Pericardium fibroblast (primary cell): Measurements from ENCODE around the gene TXNDC9. TPM values are rescaled to one million over a fixed set of nuclear protein-coding genes. Genes with fewer than 3 reads are reported as not detected.

Source experiments
- total RNA-seq: library from RNA; depleted of rRNA; stranded (reverse); fragments of >200 nt; gene quantifications from 2 replicates; pipeline ENCODE4 v1.2.3, GENCODE V29; 2015

TXNDC9 gene, protein sequence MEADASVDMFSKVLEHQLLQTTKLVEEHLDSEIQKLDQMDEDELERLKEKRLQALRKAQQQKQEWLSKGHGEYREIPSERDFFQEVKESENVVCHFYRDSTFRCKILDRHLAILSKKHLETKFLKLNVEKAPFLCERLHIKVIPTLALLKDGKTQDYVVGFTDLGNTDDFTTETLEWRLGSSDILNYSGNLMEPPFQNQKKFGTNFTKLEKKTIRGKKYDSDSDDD
- 31.1 and 56.2 TPM in 2 replicates for total RNA-seq

DNA sequence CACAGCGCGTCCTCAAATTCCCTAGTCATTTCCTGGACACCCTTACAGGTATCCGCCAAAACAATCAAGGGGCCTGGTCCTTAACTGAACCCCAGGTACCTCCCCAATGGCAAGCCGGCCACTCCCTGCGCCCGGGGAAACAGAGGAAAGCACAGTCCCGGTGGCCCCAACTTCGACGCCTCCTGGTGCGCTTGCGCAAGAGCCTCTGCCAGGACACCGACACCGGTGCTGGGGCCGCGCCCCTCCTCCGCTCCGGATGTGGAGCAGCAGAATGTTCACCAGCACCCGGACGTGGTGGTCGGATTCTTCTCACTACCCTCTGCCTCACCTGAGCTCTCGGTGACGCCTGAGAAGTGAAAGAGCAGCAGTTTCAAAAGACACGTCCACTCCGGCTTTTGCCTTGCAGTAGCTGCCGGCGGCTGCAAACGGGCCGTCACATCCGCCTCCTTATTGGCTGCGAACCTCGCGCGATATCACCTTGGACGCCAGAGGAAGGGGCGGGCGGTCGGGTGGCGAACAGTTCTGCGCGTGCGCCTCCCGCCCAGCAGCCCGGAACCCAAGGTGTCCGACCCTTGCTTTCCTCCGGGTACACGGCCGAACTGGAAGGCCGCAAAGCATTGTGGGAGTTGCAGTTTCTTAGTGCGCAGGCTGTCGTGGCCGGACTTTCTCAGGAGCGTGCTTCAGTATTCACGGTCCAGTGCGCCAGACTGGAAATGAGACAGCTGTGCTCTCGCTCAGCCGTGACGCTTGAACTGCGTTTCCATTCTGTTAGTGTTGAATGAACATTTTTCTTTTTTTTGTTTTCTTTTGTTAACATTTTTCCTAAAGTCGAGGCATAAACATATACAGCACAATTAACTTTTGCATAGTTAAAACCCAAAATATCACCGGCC is at the start of gene TXNDC9:
Gene TXNDC9 (minus strand): TSS at position 423 of the 893 bp plus-strand sequence. CDS start 3,123 bp downstream, outside the sequence.

DNA sequence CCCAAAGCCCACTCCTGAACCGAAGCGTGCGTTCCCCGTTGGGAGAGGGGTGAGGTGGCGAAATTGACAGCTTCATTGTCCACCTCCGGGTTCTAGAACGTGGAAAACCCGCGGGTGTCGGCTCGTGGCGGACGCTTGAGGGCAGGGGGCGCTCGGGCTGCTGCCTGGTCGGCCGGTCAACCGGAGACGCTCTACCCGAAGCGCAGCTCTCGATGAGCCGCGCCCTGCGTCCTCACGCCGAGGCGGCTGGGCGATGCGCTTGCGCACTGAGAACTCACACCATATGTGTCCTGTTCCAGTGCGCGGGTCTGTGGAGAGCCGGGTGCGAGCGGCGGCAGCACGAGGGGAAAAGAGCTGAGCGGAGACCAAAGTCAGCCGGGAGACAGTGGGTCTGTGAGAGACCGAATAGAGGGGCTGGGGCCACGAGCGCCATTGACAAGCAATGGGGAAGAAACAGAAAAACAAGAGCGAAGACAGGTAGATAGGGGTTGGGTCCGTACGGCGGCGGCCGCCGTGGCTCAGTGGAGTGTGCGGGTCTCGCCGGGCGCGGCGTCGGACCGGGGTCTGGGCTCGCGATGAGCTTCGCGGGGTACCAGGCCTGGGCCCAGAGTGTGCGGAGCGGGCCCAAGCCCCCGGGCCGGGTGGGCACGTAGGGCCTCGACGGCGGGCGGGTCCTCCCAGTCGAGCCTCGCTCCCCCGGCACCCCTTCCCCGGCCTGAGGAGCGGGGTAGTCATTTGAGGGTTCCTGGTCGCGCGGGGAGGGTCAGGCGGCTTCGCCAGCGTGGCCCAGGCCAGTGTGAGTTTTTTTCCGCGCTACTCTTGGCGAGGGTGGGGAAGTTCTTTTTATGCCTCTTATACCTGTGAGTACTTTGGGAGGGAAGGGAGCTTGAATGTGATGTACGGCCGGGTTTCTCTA is 1.2 kb upstream of the TXNDC9 start, which contains the start of gene EIF5B:
Gene EIF5B (plus strand): TSS at position 277 of the 916 bp plus-strand sequence. CDS start 166 bp downstream, at position 443.

DNA sequence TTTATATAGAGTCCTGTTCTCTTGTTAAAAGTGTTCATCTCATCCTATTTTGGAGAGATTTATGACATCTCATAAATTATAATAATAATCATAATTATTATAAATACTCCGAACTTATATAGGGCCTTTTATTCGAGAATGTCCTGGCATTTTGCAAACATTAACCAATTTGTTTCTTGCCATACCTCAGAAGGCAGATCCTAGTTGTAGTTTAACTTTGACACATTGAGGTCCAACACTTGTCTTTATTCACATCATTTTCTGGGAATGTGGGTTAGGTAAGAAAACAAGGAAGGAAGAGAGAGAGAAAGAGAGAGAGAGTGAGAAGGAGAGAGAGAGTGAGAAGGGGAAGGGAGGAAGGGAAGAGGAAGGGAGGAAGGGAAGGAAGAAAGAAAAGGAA is 35.0 kb downstream of the TXNDC9 start, which contains the start of gene LYG1:
Gene LYG1 (minus strand): TSS at position 101 of the 400 bp plus-strand sequence. CDS start 5,527 bp downstream, outside the sequence.

Other genes starting within 250 kb of the TXNDC9 start
- gene C2orf15, start 194.6 kb downstream of the TXNDC9 start, total RNA-seq, result not detected in 2 replicates
- gene TSGA10, start 181.4 kb downstream of the TXNDC9 start, total RNA-seq, result 1.1 and 2.5 TPM in 2 replicates
- 5.5 and 10.6 TPM in 2 replicates for gene LIPT1, start 181.4 kb downstream of the TXNDC9 start, total RNA-seq
- gene MITD1, start 155.3 kb downstream of the TXNDC9 start, total RNA-seq, result 17.3 and 28.0 TPM in 2 replicates
- 22.4 and 22.6 TPM in 2 replicates for gene MRPL30, start 155.1 kb downstream of the TXNDC9 start, total RNA-seq
- gene LYG2, start 80.7 kb downstream of the TXNDC9 start, total RNA-seq, result not detected in 2 replicates
- gene LYG1, start 35.1 kb downstream of the TXNDC9 start, total RNA-seq, result 1.3 TPM in 1 of 2 replicates, not detected in the other
- 18.9 and 23.9 TPM in 2 replicates for gene EIF5B, start 1.1 kb upstream of the TXNDC9 start, total RNA-seq
- 13.1 and 18.8 TPM in 2 replicates for gene REV1, start 153.7 kb upstream of the TXNDC9 start, total RNA-seq